Hepatocyte (in vitro differentiated cells): ENCODE measurements around the gene BCL2.

ENCODE experiments used
- CTCF ChIP-seq: fragments of 200-600 bp; sonication (generic); IDR thresholded peaks from 2 replicates; pipeline ENCODE4 v1.5.1; 2016; ENCODE audit warnings: antibody characterized with exemption, mild to moderate bottlenecking; ENCODE audit not compliant: poor library complexity
- EZH2 ChIP-seq: fragments of 200-600 bp; sonication (generic); IDR thresholded peaks from 2 replicates; pipeline ENCODE4 v1.6.1; 2016; ENCODE audit warnings: antibody characterized with exemption, mild to moderate bottlenecking, borderline replicate concordance
- EZH2phosphoT487 ChIP-seq: fragments of 200-600 bp; sonication (generic); IDR thresholded peaks from one replicate; pipeline ENCODE4 v1.6.1; 2018; ENCODE audit warnings: antibody characterized with exemption, mild to moderate bottlenecking, low read depth, moderate library complexity; ENCODE audit not compliant: unreplicated experiment, severe bottlenecking

- TF ChIP-seq CTCF (no peak), EZH2phosphoT487 (no peak), EZH2 (no peak)
Measured at GRCh38 chr18:63264871-63265270, 54.7 kb downstream of the BCL2 start.
